ENCODE measurements around the gene MYO3B. TPM values are rescaled to one million over a fixed set of nuclear protein-coding genes. Genes with fewer than 3 reads are reported as not detected.
"Not testable (repeated sequence)": the region's sequence is repeated elsewhere in the genome, so short reads cannot be mapped to it uniquely, and the experiment has no call there.

MYO3B gene
- total RNA-seq, 1 experiment from 2014 or later: 0.04 TPM

- Histone ChIP-seq H3K4me1 (no peaks in the 10 kb centered on the region), H3K27ac (no peak overlapping the region), H3K36me3 (no peaks in the 10 kb centered on the region), H3K4me3 (no peak overlapping the region), H3K9me3 (replicated peaks) (no peaks in the 10 kb centered on the region; the same call in 1 of the 2 replicates), H3K27me3 (no peaks in the 10 kb centered on the region)
- DNase-seq: no peak
Measured at GRCh38 chr2:170588729-170589128, 410.8 kb downstream of the MYO3B start.

- H3K27ac ChIP-seq: no peak overlapping the region
- no peak for DNase-seq
- no peaks in the 10 kb centered on the region for H3K36me3 ChIP-seq
- H3K4me3 ChIP-seq: no peak overlapping the region
- H3K4me1 ChIP-seq: no peaks in the 10 kb centered on the region
- H3K27me3 ChIP-seq: no peaks in the 10 kb centered on the region
- no peaks in the 10 kb centered on the region for H3K9me3 ChIP-seq (replicated peaks)
Measured at GRCh38 chr2:170596576-170596975, 418.6 kb downstream of the MYO3B start.

- no peaks in the 10 kb centered on the region for H3K9me3 ChIP-seq (replicated peaks)
- no peaks in the 10 kb centered on the region for H3K27me3 ChIP-seq
- H3K27ac ChIP-seq: no peak overlapping the region
- no peak overlapping the region for H3K4me3 ChIP-seq
- H3K36me3 ChIP-seq: no peaks in the 10 kb centered on the region
- DNase-seq: no peak
- no peaks in the 10 kb centered on the region for H3K4me1 ChIP-seq
Measured at GRCh38 chr2:170598067-170598395, 420.1 kb downstream of the MYO3B start.

- Histone ChIP-seq H3K27me3 (no peaks in the 10 kb centered on the region), H3K36me3 (no peaks in the 10 kb centered on the region), H3K4me3 (no peak overlapping the region), H3K27ac (no peak overlapping the region), H3K9me3 (replicated peaks) (no peaks in the 10 kb centered on the region), H3K4me1 (no peaks in the 10 kb centered on the region)
- no peak for DNase-seq
Measured at GRCh38 chr2:170601489-170601888, 423.5 kb downstream of the MYO3B start.

GRCh38 chr2:170605862-170606261 lies 427.9 kb downstream of the MYO3B start:
- DNase-seq: no peak
- H3K36me3 ChIP-seq: no peaks in the 10 kb centered on the region
- no peaks in the 10 kb centered on the region for H3K9me3 ChIP-seq (replicated peaks)
- no peaks in the 10 kb centered on the region for H3K27me3 ChIP-seq
- 0 out of 2 replicates have a peak, but pooled peaks cover 4% of the 10 kb centered on the region for H3K4me1 ChIP-seq
- H3K4me3 ChIP-seq: no peak overlapping the region
- H3K27ac ChIP-seq: no peak overlapping the region

GRCh38 chr2:170607171-170607570 lies 429.2 kb downstream of the MYO3B start:
- DNase-seq: no peak
- H3K27ac ChIP-seq: no peak overlapping the region
- H3K9me3 ChIP-seq (replicated peaks): no peaks in the 10 kb centered on the region
- no peaks in the 10 kb centered on the region for H3K36me3 ChIP-seq
- H3K4me3 ChIP-seq: no peak overlapping the region
- H3K4me1 ChIP-seq: 0 out of 2 replicates have a peak, but pooled peaks cover 6% of the 10 kb centered on the region
- H3K27me3 ChIP-seq: no peaks in the 10 kb centered on the region

GRCh38 chr2:170610615-170611014 lies 432.7 kb downstream of the MYO3B start:
- no peak overlapping the region for H3K4me3 ChIP-seq
- no peak for DNase-seq
- no peaks in the 10 kb centered on the region for H3K9me3 ChIP-seq (replicated peaks)
- no peaks in the 10 kb centered on the region for H3K27me3 ChIP-seq
- H3K4me1 ChIP-seq: 0 out of 2 replicates have a peak, but pooled peaks cover 6% of the 10 kb centered on the region
- H3K27ac ChIP-seq: no peak overlapping the region
- no peaks in the 10 kb centered on the region for H3K36me3 ChIP-seq

GRCh38 chr2:170618948-170619347 lies 441.0 kb downstream of the MYO3B start:
- not testable (repeated sequence) for H3K9me3 ChIP-seq (replicated peaks); H3K27ac ChIP-seq; DNase-seq; H3K27me3 ChIP-seq; H3K4me1 ChIP-seq; H3K4me3 ChIP-seq; H3K36me3 ChIP-seq

- not testable (repeated sequence) for H3K4me3 ChIP-seq, DNase-seq, H3K4me1 ChIP-seq, H3K27ac ChIP-seq, H3K27me3 ChIP-seq
- peaks cover 16% of the 10 kb centered on the region for H3K9me3 ChIP-seq (replicated peaks)
- H3K36me3 ChIP-seq: peaks cover 74% of the 10 kb centered on the region
Measured at GRCh38 chr2:170635094-170635493, 457.1 kb downstream of the MYO3B start.

GRCh38 chr2:170639635-170640034 lies 461.7 kb downstream of the MYO3B start:
- DNase-seq: no peak
- no peak overlapping the region for H3K27ac ChIP-seq
- H3K4me3 ChIP-seq: no peak overlapping the region
- peaks cover 77% of the 10 kb centered on the region for H3K36me3 ChIP-seq
- H3K9me3 ChIP-seq (replicated peaks): peaks cover 8% of the 10 kb centered on the region
- no peaks in the 10 kb centered on the region for H3K4me1 ChIP-seq
- H3K27me3 ChIP-seq: no peaks in the 10 kb centered on the region

GRCh38 chr2:170641961-170642360 lies 464.0 kb downstream of the MYO3B start:
- Histone ChIP-seq H3K27ac (no peak overlapping the region), H3K36me3 (peaks cover 69% of the 10 kb centered on the region), H3K4me3 (no peak overlapping the region), H3K9me3 (replicated peaks) (no peaks in the 10 kb centered on the region), H3K27me3 (no peaks in the 10 kb centered on the region), H3K4me1 (no peaks in the 10 kb centered on the region)
- DNase-seq: no peak

GRCh38 chr2:170643346-170643745 lies 465.4 kb downstream of the MYO3B start:
- no peaks in the 10 kb centered on the region for H3K27me3 ChIP-seq
- H3K9me3 ChIP-seq (replicated peaks): no peaks in the 10 kb centered on the region
- no peak overlapping the region for H3K27ac ChIP-seq
- H3K36me3 ChIP-seq: peaks cover 70% of the 10 kb centered on the region
- no peaks in the 10 kb centered on the region for H3K4me1 ChIP-seq
- no peak for DNase-seq
- no peak overlapping the region for H3K4me3 ChIP-seq

GRCh38 chr2:170647741-170648436 lies 469.9 kb downstream of the MYO3B start:
- H3K36me3 ChIP-seq: peaks cover 57% of the 10 kb centered on the region
- no peaks in the 10 kb centered on the region for H3K27me3 ChIP-seq
- H3K27ac ChIP-seq: no peak overlapping the region
- H3K9me3 ChIP-seq (replicated peaks): no peaks in the 10 kb centered on the region; the same call in 1 of the 2 replicates
- no peak overlapping the region for H3K4me3 ChIP-seq
- DNase-seq: no peak
- H3K4me1 ChIP-seq: peaks cover 15% of the 10 kb centered on the region

- Histone ChIP-seq H3K4me3 (no peak overlapping the region), H3K27me3 (no peaks in the 10 kb centered on the region), H3K9me3 (replicated peaks) (no peaks in the 10 kb centered on the region; the same call in 1 of the 2 replicates), H3K4me1 (peaks cover 15% of the 10 kb centered on the region), H3K27ac (peak overlapping the region; percentile 45), H3K36me3 (peaks cover 45% of the 10 kb centered on the region)
- peak in 1 of 2 experiments; percentile 57 for DNase-seq
Measured at GRCh38 chr2:170651624-170652325, 473.8 kb downstream of the MYO3B start.

GRCh38 chr2:170652637-170653417 lies 474.9 kb downstream of the MYO3B start:
- Histone ChIP-seq H3K9me3 (replicated peaks) (no peaks in the 10 kb centered on the region; the same call in 1 of the 2 replicates), H3K4me1 (peaks cover 15% of the 10 kb centered on the region), H3K27ac (no peak overlapping the region), H3K36me3 (peaks cover 35% of the 10 kb centered on the region), H3K27me3 (no peaks in the 10 kb centered on the region), H3K4me3 (no peak overlapping the region)
- DNase-seq: no peak
